Uterus (tissue), 2 donors: ENCODE measurements around the gene CATSPER3.

ENCODE experiments used
- POLR2A ChIP-seq, 2 donors: fragments of 450-650 bp; IDR thresholded peaks; one replicate each; pipeline ENCODE4 v1.6.1; 2016; ENCODE audit warnings: antibody characterized with exemption in 2 of 2, mild to moderate bottlenecking in 1 of 2, moderate library complexity in 1 of 2
- TF ChIP-seq, protein P1 (sequence below), 4 experiments: fragments of 200-600 bp in 2 of 4; fragments of 450-650 bp in 2 of 4; sonication (generic) in 2 of 4; IDR thresholded peaks; one replicate each; pipeline ENCODE4 v1.5.1; 2016 to 2019; ENCODE audit warnings: antibody characterized with exemption in 4 of 4, mild to moderate bottlenecking in 2 of 4, moderate library complexity in 1 of 4

DNA sequence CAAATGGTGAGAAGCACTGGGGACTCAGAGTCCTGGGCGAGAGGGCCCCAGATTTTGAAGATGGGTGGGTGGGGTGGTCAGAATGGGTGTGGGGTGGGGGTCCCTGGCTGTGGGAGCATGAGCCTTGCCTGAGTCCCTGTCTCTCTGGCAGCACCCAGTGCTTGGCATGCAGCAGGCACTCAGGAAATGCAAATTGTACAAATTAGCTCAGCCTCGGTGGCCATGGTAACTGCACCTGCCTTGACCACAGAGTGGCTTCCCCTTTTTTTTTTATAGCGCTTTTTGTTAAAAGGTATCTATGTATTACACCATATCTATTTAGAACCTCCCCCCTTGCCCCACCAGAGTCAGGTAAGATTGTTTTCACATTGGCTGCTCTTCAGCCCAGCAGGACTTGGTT lies 85.6 kb downstream of the CATSPER3 start:
- TF ChIP-seq, protein P1, sequence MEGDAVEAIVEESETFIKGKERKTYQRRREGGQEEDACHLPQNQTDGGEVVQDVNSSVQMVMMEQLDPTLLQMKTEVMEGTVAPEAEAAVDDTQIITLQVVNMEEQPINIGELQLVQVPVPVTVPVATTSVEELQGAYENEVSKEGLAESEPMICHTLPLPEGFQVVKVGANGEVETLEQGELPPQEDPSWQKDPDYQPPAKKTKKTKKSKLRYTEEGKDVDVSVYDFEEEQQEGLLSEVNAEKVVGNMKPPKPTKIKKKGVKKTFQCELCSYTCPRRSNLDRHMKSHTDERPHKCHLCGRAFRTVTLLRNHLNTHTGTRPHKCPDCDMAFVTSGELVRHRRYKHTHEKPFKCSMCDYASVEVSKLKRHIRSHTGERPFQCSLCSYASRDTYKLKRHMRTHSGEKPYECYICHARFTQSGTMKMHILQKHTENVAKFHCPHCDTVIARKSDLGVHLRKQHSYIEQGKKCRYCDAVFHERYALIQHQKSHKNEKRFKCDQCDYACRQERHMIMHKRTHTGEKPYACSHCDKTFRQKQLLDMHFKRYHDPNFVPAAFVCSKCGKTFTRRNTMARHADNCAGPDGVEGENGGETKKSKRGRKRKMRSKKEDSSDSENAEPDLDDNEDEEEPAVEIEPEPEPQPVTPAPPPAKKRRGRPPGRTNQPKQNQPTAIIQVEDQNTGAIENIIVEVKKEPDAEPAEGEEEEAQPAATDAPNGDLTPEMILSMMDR (IDR thresholded peaks at IDR 0.05), result no peak
- no peak for TF ChIP-seq POLR2A (IDR thresholded peaks at IDR 0.05)
